HepG2 (cell line): Measurements from ENCODE around the gene DLG2. TPM values are rescaled to one million over a fixed set of nuclear protein-coding genes. Genes with fewer than 3 reads are reported as not detected.

Experiments used
- ARHGAP35 ChIP-seq: sonication (generic); formaldehyde crosslinking; IDR thresholded peaks from 2 replicates; pipeline ENCODE4 v1.9.0; 2022; ENCODE audit warnings: mild to moderate bottlenecking, inconsistent platforms, moderate library complexity, missing genetic modification reagents, borderline replicate concordance
- CENPT ChIP-seq: sonication (generic); formaldehyde crosslinking; IDR thresholded peaks from 2 replicates; pipeline ENCODE4 v1.8.0; 2022; ENCODE audit warnings: low read depth, mild to moderate bottlenecking, moderate library complexity, missing genetic modification reagents
- ERF ChIP-seq: IDR thresholded peaks from 2 replicates; pipeline ENCODE4 v1.6.1; 2018; ENCODE audit warnings: missing biosample characterization, missing genetic modification reagents
- GFI1 ChIP-seq: sonication (generic); formaldehyde crosslinking; IDR thresholded peaks from 2 replicates; pipeline ENCODE4 v1.5.0; 2020; ENCODE audit warnings: missing genetic modification reagents, mild to moderate bottlenecking, borderline replicate concordance
- HNRNPL ChIP-seq: fragments of 200-400 bp; formaldehyde crosslinking; IDR thresholded peaks from 2 replicates; pipeline ENCODE4 v1.6.1; 2017; ENCODE audit warnings: mild to moderate bottlenecking, low read depth, low read length
- ISL2 ChIP-seq: sonication (generic); formaldehyde crosslinking; IDR thresholded peaks from 2 replicates; pipeline ENCODE4 v1.5.0; 2020; ENCODE audit warnings: missing genetic modification reagents
- MXI1 ChIP-seq: IDR thresholded peaks from 3 replicates; pipeline ENCODE4 v1.6.1; 2012; ENCODE audit warnings: low read depth, low read length, inconsistent platforms, borderline replicate concordance
- PHB2 ChIP-seq: fragments of 450-650 bp; IDR thresholded peaks from 2 replicates; pipeline ENCODE4 v1.6.1; 2018; ENCODE audit not compliant: partially characterized antibody
- POLR2G ChIP-seq: fragments of 200-400 bp; formaldehyde crosslinking; IDR thresholded peaks from 2 replicates; pipeline ENCODE4 v1.6.1; 2018; ENCODE audit warnings: mild to moderate bottlenecking, low read depth, low read length, moderate library complexity
- RFX3 ChIP-seq: IDR thresholded peaks from 2 replicates; pipeline ENCODE4 v1.6.1; 2016; ENCODE audit warnings: missing biosample characterization, missing genetic modification reagents
- ZBTB39 ChIP-seq: sonication (generic); formaldehyde crosslinking; IDR thresholded peaks from 2 replicates; pipeline ENCODE4 v1.5.0; 2020; ENCODE audit warnings: missing genetic modification reagents
- ZHX2 ChIP-seq, 2 experiments: sonication (generic) in 1 of 2; formaldehyde crosslinking in 1 of 2; IDR thresholded peaks; 2 replicates each; pipeline versions ENCODE4 v1.6.1 to v1.9.0; 2014 to 2022; ENCODE audit warnings: antibody characterized with exemption in 1 of 2, borderline replicate concordance in 1 of 2, inconsistent platforms in 1 of 2, low read depth in 1 of 2, missing genetic modification reagents in 1 of 2
- ZNF230 ChIP-seq: sonication (generic); formaldehyde crosslinking; IDR thresholded peaks from 2 replicates; pipeline ENCODE4 v1.4.0; 2020; ENCODE audit warnings: mild to moderate bottlenecking, missing genetic modification reagents
- ZNF563 ChIP-seq: sonication (generic); formaldehyde crosslinking; IDR thresholded peaks from 2 replicates; pipeline ENCODE4 v1.8.0; 2022; ENCODE audit warnings: mild to moderate bottlenecking, moderate library complexity, missing genetic modification reagents
- polyA plus RNA-seq, 8 experiments: library from polyadenylated mRNA; depleted of rRNA in 3 of 8; stranded (reverse) in 7 of 8; unstranded in 1 of 8; fragments of >200 nt; fragmentation: Illumina TruSeq in 4 of 8; extraction: Trizol in 4 of 8; gene quantifications; 2 replicates each; pipeline versions ENCODE4 v1.2.1 to v1.2.3, GENCODE V29; 2011 to 2016; ENCODE audit warnings: low read depth in 4 of 8, missing spikeins in 1 of 8, mixed read lengths in 1 of 8; ENCODE audit not compliant: insufficient read depth in 1 of 8
- total RNA-seq, 5 experiments: library from RNA; depleted of rRNA; stranded (reverse); fragments of >200 nt; fragmentation: Illumina TruSeq; extraction: Trizol; gene quantifications; 2 replicates each; pipeline ENCODE4 v1.2.3, GENCODE V29; 2016; ENCODE audit warnings: low read depth in 1 of 5
- TF ChIP-seq, protein P1 (sequence below): sonication (generic); formaldehyde crosslinking; IDR thresholded peaks from 2 replicates; pipeline ENCODE4 v1.4.0; 2020; ENCODE audit warnings: missing genetic modification reagents, mild to moderate bottlenecking, borderline replicate concordance

Gene DLG2
- total and polyA plus RNA-seq, 2 of the 13 experiments (the other 11 are each of a cell fraction or from before 2014, with no cell fraction given), result 0.46 to 1.0 TPM

- TF ChIP-seq, protein P1, sequence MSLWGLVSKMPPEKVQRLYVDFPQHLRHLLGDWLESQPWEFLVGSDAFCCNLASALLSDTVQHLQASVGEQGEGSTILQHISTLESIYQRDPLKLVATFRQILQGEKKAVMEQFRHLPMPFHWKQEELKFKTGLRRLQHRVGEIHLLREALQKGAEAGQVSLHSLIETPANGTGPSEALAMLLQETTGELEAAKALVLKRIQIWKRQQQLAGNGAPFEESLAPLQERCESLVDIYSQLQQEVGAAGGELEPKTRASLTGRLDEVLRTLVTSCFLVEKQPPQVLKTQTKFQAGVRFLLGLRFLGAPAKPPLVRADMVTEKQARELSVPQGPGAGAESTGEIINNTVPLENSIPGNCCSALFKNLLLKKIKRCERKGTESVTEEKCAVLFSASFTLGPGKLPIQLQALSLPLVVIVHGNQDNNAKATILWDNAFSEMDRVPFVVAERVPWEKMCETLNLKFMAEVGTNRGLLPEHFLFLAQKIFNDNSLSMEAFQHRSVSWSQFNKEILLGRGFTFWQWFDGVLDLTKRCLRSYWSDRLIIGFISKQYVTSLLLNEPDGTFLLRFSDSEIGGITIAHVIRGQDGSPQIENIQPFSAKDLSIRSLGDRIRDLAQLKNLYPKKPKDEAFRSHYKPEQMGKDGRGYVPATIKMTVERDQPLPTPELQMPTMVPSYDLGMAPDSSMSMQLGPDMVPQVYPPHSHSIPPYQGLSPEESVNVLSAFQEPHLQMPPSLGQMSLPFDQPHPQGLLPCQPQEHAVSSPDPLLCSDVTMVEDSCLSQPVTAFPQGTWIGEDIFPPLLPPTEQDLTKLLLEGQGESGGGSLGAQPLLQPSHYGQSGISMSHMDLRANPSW (CRISPR knock-in tag), result no peak
- TF ChIP-seq PHB2, result no peak
- no peak for TF ChIP-seq ISL2 (CRISPR knock-in tag)
- TF ChIP-seq ERF (CRISPR knock-in tag), result no peak
- TF ChIP-seq POLR2G, result no peak
- no peak for TF ChIP-seq ZNF230
- no peak for TF ChIP-seq ARHGAP35
- no peak for TF ChIP-seq ZBTB39 (CRISPR knock-in tag)
- no peak for TF ChIP-seq MXI1
- TF ChIP-seq GFI1, result no peak
- no peak for TF ChIP-seq CENPT (CRISPR knock-in tag)
- TF ChIP-seq ZHX2 (IDR thresholded peaks at IDR 0.05; ENCODE audit: low read depth), result no peak
- TF ChIP-seq ZHX2 (CRISPR knock-in tag; IDR thresholded peaks at IDR 0.05; ENCODE audit: borderline replicate concordance), result no peak
- TF ChIP-seq RFX3 (CRISPR knock-in tag), result no peak
- TF ChIP-seq HNRNPL, result no peak
- no peak for TF ChIP-seq ZNF563
Measured at GRCh38 chr11:83456566-83456965, 2170.6 kb downstream of the DLG2 start (continued).
